HG03196 (cell line): ENCODE measurements around the gene ODAD2.
A peak's percentile ranks its signal among the peaks of the same experiment; 100 is the strongest.
"Not testable (repeated sequence)": the region's sequence is repeated elsewhere in the genome, so short reads cannot be mapped to it uniquely, and the experiment has no call there.

Source experiments
- ATAC-seq: cut with Tn5 transposase; IDR thresholded peaks from one replicate; pipeline ENCODE4 v1.9.1; 2021; ENCODE audit not compliant: unreplicated experiment

ODAD2 gene

GRCh38 chr10:27959093-27959715, 39.7 kb downstream of the ODAD2 start:
- ATAC-seq: no peak

DNA sequence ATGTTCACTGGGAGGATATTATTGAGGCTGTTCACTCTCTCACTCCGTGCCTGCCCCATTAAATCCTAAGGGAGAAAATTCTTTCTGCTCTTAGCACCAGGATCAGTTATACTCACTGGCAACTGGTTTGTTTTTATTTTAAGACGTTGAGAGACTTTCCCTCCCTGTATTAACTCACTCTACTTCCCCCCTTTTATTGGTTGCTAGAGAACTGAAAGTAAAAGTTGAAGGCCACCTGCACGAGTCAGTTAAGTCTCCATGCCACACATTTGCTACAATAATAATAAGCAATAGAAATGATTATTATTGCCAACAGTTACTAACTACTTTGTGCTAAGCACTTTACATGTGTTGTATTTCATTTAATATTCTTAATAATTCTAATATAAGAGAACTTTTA, 40.5 kb downstream of the ODAD2 start:
- peak; percentile 56 for ATAC-seq

DNA sequence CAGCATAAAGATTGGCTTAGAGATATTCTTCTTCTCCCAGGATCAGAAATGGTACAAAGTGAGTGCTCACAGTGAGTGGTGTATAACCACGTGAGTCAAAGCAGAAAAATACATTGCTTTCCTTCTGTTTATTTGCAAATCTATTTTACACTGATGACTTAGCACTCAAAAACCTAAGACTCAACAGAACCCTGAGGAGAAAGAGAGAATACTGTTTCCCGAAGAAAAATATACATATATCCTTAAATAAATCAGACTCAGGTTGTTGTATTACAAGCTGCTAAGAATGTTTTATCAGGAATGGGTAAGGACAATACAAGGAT, 48.7 kb downstream of the ODAD2 start:
- ATAC-seq: no peak

- no peak for ATAC-seq
These were observed 49.2 kb downstream of the ODAD2 start for GRCh38 chr10:27949528-27950241.

GRCh38 chr10:27948186-27948585, 50.7 kb downstream of the ODAD2 start:
- ATAC-seq: no peak

- ATAC-seq: no peak
These were observed 51.3 kb downstream of the ODAD2 start for GRCh38 chr10:27947540-27947939.

DNA sequence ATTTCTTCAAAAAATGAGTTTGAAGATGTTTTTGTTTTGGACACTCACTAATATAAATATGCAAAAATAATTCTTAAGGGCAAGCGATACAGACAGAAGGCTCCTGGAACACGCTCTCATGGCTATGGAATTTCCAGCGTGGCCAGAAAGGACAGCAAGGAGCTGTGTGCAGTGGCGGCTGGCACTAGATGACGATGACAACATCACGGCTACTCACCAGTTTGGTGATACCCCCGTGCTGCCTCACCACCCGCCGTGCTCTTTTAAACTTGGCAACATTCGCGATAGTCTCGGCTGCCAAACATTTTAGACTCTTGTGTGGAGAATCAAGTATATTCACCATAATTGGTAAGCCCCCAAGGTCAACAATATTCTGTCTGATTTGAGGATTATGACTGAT, 54.9 kb downstream of the ODAD2 start:
- ATAC-seq: no peak

DNA sequence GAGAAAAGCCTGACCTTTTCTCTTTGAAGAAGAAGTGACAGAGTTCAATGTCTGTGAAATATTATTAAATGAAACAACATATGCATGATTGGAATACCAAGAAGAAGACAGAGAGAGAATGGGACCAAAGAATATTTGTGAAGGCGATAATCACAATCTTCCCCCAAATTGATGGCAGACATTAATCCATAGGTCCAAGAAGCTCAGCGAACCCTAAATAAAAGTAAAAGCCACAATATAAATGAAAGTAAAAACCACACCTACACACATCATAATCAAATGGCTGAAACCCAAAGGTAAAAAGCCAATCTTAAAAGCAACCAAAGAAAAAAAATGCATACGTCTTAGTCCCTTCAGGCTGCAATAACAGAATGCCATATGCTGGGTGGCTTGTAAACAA, 84.0 kb downstream of the ODAD2 start:
- ATAC-seq: no peak

- no peak for ATAC-seq
These were observed 86.6 kb downstream of the ODAD2 start for GRCh38 chr10:27912231-27912630.

DNA sequence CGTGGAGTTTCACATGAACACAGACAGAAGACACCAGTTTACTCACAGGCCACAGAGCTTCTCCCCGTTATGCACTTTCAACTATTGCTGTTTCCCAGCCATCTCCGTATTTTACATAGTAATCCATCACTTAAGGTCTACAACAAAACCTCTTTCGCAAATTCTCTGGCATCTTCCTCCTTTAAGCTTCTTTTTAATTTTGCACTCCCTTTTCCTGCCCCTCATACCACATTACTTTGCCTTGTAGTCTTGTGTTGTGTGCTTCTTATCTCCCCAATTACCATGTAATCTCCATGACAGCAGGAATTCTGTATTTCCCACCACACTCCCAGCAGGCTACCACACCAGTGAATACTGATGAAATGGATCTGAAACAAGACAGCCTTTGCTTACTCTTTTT, 87.3 kb downstream of the ODAD2 start:
- no peak for ATAC-seq

GRCh38 chr10:27911011-27911410, 87.9 kb downstream of the ODAD2 start:
- ATAC-seq: no peak

- no peak for ATAC-seq
These were observed 90.6 kb downstream of the ODAD2 start for GRCh38 chr10:27908231-27908630.

- not testable (repeated sequence) for ATAC-seq
These were observed 99.4 kb downstream of the ODAD2 start for GRCh38 chr10:27899485-27899884.

GRCh38 chr10:27899058-27899457, 99.8 kb downstream of the ODAD2 start:
- no peak for ATAC-seq

GRCh38 chr10:27893358-27893954, 105.4 kb downstream of the ODAD2 start:
- no peak for ATAC-seq

DNA sequence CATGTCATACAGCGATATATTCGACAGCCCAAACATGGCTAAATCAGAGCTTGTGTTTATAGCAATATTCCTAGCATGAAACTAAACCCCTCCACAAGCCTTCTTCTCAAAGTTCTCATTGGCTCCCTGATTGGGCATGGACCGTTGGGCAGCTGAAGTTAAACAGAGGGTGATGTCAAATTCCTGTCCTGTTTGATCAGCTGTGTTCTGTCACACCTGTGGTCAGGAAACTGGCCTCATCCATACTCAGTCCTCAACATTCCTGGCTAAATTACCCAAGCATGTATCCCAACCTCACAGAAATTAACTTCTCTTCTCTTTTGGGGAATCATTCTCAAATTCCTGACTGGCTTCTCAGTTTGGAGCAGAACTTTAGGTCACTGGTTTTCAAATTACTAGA, 107.9 kb downstream of the ODAD2 start:
- ATAC-seq: no peak

DNA sequence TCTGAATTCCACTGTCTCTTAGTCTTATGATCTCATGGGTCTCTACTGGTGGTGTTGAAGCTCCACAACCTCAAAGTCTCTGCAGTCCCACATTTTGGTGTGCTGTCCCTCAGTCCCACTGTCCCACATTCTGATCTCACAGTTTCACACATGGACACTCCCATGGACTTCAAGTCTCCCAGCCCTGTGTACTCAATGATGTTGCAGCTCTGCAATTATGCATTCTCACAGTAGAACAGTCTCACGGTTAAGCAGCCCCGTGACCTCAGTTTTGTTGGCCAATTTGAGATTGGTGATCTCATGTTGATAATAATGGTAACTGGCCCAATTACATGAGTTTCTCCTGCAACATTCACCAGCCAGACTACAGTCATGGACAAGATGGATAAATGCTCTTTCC, 109.4 kb downstream of the ODAD2 start:
- no peak for ATAC-seq

- ATAC-seq: no peak
These were observed 114.7 kb downstream of the ODAD2 start for GRCh38 chr10:27884185-27884641.

DNA sequence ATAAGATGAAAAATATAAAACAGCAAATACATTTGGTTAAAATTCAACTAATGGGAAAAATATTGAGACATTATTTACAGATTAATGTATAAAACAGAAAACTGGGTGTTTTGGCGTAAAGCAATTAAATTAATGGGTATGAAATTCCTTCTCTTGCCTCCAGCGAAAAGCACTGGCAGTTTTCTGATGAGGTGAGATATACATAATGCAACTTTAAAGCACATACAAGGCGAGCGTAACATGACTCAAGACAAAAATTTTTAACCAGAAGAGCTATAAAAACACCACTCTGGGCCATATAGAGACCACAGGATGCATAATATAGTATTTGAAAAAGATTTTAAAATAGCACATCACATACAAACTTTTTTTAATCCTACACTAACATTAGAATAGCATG, 120.6 kb downstream of the ODAD2 start:
- ATAC-seq: no peak

- ATAC-seq: no peak
These were observed 133.7 kb downstream of the ODAD2 start for GRCh38 chr10:27865221-27865635.

DNA sequence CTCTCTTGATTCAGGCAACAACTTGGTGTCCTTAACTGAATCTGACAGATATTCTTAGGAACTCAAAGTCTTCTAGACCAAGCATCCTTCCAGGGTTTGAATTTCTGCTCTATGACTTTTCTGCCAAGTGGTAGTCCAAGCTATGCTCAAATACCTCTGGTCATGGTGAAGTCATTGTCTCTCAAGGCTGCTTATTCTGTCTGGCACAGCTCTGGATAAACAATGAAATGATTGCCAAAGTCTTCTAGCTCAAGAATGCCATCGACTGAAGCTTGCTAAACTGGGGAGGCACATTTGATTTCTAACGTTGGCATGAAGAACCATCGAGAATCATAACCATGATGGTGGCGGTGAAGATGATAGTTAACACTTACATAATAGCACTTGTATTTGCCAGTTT, 137.1 kb downstream of the ODAD2 start:
- ATAC-seq: no peak

DNA sequence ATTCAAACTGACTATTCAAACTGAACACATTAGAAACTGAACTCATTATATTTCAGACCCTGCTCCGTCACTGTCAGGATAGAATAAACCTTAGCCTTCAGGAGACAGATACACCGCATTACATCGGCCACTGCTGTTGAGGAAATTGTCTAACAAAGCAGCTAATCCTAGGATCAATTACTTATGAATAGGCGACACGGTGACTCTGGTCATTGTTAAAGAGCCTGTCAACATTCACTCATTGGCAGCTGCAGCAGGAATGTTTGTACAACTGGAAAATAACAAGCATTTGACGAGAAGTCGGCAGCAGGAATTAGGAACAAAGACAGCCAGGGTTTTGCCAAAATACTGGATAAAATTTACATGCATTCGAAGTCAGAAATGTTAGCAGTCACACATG, 141.3 kb downstream of the ODAD2 start:
- no peak for ATAC-seq

DNA sequence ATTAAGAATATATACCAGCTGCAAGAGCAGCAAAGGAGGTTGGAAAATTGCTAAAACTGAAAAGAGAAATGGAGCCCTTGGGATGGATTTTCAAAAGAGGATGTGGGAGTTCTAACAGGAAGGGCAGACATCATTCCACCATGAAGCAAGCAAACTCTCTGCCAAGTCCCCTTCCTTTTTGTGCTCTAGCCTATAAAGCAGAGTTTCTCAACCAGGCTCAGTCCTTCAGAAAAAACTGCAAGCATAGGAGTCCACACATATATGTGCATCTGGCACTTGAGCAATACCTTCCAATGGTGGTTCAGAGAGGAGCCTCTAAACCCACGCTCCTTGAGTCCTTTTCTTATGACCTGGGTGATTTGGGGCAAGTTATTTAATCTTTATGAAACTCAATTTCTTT, 154.7 kb downstream of the ODAD2 start:
- no peak for ATAC-seq
